CD4-positive, alpha-beta memory T cell (primary cell): Measurements from ENCODE around the gene INHBC. TPM values are rescaled to one million over a fixed set of nuclear protein-coding genes. Genes with fewer than 3 reads are reported as not detected.

Experiments used
- CTCF ChIA-PET: fragments of 350-600 bp; sonication (Branson Sonifier 250); formaldehyde crosslinking; loops from one replicate; lab custom pipeline; 2021; ENCODE audit warnings: inconsistent platforms; ENCODE audit not compliant: partially characterized antibody; lab: Charles Lee
- POLR2A ChIA-PET: fragments of 350-600 bp; sonication (Branson Sonifier 250); formaldehyde crosslinking; loops from one replicate; lab custom pipeline; 2021; ENCODE audit not compliant: partially characterized antibody; lab: Charles Lee
- DNase-seq, 5 donors: peaks; one replicate each; pipeline versions ENCODE4 v3.0.0 to v3.0.0-alpha.2; 2020 to 2022; ENCODE audit warnings: mixed read lengths in 1 of 5
- H3K27ac ChIP-seq: one replicate; pipeline ENCODE4 v1.7.0; 2013; ENCODE audit warnings: low read depth, low read length
- H3K27me3 ChIP-seq: 2 replicates; pipeline ENCODE4 v1.7.0; 2013; ENCODE audit warnings: mild to moderate bottlenecking, low read length, moderate library complexity; ENCODE audit not compliant: insufficient read depth
- H3K36me3 ChIP-seq: 2 replicates; pipeline ENCODE4 v1.7.0; 2013; ENCODE audit warnings: mild to moderate bottlenecking, low read length, moderate library complexity; ENCODE audit not compliant: insufficient read depth
- H3K4me1 ChIP-seq: 2 replicates; pipeline ENCODE4 v1.7.0; 2013; ENCODE audit warnings: mild to moderate bottlenecking, low read length, moderate library complexity; ENCODE audit not compliant: insufficient read depth
- H3K4me3 ChIP-seq, 2 donors: one replicate each; pipeline ENCODE4 v1.7.0; 2013; ENCODE audit warnings: low read length in 2 of 2, mild to moderate bottlenecking in 1 of 2
- H3K9me3 ChIP-seq, 2 donors: one replicate each; pipeline ENCODE4 v1.7.0; 2013; ENCODE audit warnings: low read length in 2 of 2, control low read depth in 1 of 2; ENCODE audit not compliant: control insufficient read depth in 1 of 2
- H3K27ac Mint-ChIP-seq, 7 donors: one replicate each; pipeline ENCODE4 v1.8.0; 2020 to 2021; ENCODE audit warnings: mixed read lengths in 7 of 7, mild to moderate bottlenecking in 6 of 7, inconsistent platforms in 3 of 7, moderate library complexity in 3 of 7
- H3K27me3 Mint-ChIP-seq, 2 donors: one replicate each; pipeline ENCODE4 v1.8.0; 2020 to 2021; ENCODE audit warnings: mixed read lengths in 2 of 2
- H3K36me3 Mint-ChIP-seq, 2 donors: one replicate each; pipeline ENCODE4 v1.8.0; 2020 to 2021; ENCODE audit warnings: mixed read lengths in 2 of 2, inconsistent platforms in 1 of 2, mild to moderate bottlenecking in 1 of 2
- H3K4me1 Mint-ChIP-seq, 4 donors: one replicate each; pipeline ENCODE4 v1.8.0; 2020 to 2021; ENCODE audit warnings: mixed read lengths in 4 of 4, mild to moderate bottlenecking in 1 of 4
- H3K4me3 Mint-ChIP-seq, 8 donors: one replicate each; pipeline ENCODE4 v1.8.0; 2020 to 2021; ENCODE audit warnings: mixed read lengths in 8 of 8, mild to moderate bottlenecking in 7 of 8, moderate library complexity in 6 of 8, inconsistent platforms in 3 of 8
- H3K9me3 Mint-ChIP-seq, 8 donors: one replicate each; pipeline ENCODE4 v1.8.0; 2020 to 2021; ENCODE audit warnings: mixed read lengths in 8 of 8, mild to moderate bottlenecking in 5 of 8, inconsistent platforms in 3 of 8, moderate library complexity in 1 of 8
- intact Hi-C: fragments of 100-400 bp; cut with micrococcal nuclease; formaldehyde crosslinking; loops from one replicate; pipeline ENCODE4 v1.15.1; 2023
- polyA plus RNA-seq, 2 donors: library from polyadenylated mRNA; unstranded; fragments of 300-500 nt; fragmentation: Illumina TruSeq; gene quantifications; one replicate each; pipeline ENCODE4 v1.2.3, GENCODE V29; 2021
- total RNA-seq, 2 experiments: library from RNA; stranded (reverse); gene quantifications; one replicate each; pipeline ENCODE4 v1.2.3, GENCODE V29; 2021

The INHBC gene
- total and polyA plus RNA-seq, 4 experiments from 2014 or later, result not detected

DNA sequence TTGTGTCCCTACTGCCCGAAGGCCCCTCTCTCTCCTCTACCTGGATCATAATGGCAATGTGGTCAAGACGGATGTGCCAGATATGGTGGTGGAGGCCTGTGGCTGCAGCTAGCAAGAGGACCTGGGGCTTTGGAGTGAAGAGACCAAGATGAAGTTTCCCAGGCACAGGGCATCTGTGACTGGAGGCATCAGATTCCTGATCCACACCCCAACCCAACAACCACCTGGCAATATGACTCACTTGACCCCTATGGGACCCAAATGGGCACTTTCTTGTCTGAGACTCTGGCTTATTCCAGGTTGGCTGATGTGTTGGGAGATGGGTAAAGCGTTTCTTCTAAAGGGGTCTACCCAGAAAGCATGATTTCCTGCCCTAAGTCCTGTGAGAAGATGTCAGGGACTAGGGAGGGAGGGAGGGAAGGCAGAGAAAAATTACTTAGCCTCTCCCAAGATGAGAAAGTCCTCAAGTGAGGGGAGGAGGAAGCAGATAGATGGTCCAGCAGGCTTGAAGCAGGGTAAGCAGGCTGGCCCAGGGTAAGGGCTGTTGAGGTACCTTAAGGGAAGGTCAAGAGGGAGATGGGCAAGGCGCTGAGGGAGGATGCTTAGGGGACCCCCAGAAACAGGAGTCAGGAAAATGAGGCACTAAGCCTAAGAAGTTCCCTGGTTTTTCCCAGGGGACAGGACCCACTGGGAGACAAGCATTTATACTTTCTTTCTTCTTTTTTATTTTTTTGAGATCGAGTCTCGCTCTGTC is 22.3 kb downstream of the INHBC start:
- DNase-seq, result no peak
- intact Hi-C loops, result loop anchor here (1.0 to 10.0 kb wide), 2 partner anchors 194 to 238 kb away; partner anchors contain the start of gene OS9
- H3K4me3 Mint-ChIP-seq, result peak overlapping the region in 1 of 8 donors; percentile 20

DNA sequence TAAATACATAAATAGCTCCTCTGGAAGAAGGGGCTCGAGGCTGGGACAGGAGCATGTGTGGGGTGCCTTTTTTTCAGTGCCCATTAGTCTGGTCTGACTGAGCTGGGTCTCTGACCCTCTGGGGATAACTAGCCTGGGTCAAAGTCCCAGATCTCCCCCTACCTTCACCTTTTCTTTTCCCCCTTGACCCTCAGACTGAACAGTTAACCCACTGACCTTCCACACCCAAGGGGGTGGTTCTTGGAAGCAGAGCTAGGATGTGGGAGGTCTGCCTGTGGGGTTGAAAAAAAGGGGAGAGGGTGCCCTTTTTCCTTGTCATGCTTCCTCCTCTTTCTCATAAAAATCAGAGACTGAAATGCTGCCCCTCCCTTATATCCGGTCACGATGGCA is 24.1 kb downstream of the INHBC start:
- Histone ChIP-seq H3K4me1 (peaks cover 40% of the 10 kb centered on the region), H3K9me3 (no peaks in the 10 kb centered on the region), H3K27me3 (peaks cover 12% of the 10 kb centered on the region), H3K36me3 (no peaks in the 10 kb centered on the region), H3K27ac (peak overlapping the region; percentile 41), H3K4me3 (peak overlapping the region; percentile 75 to 88)
- Mint-ChIP-seq H3K4me3 (peak overlapping the region; percentile 94 to 99 (median 97)), H3K36me3 (peaks cover 0 to 5% of the 10 kb centered on the region in 2 donors), H3K27me3 (peaks cover 7 to 20% of the 10 kb centered on the region in 2 donors), H3K27ac (peak overlapping the region; percentile 90 to 99 (median 98)), H3K4me1 (peaks cover 25 to 53% (median 40%) of the 10 kb centered on the region in 4 donors), H3K9me3 (no peaks in the 10 kb centered on the region)
- DNase-seq, result no peak
- ChIA-PET POLR2A (interaction anchor here (0.8 to 9.6 kb wide), 20 partner anchors 11 to 347 kb away, joined by 3 to 225 read pairs (median 4); partner anchors contain the start of genes ARHGAP9, B4GALNT1, DCTN2 and DDIT3), CTCF (interaction anchor here (0.6 to 9.6 kb wide), 53 partner anchors 8 to 347 kb away, joined by 3 to 204 read pairs (median 5); partner anchors contain the start of genes ARHGAP9, B4GALNT1, DCTN2 and DDIT3)
- intact Hi-C loops, result loop anchor here (1.0 to 10.0 kb wide), 5 partner anchors 27 to 236 kb away; partner anchors contain the start of genes B4GALNT1, DDIT3, OS9 and R3HDM2

More for the DNA sequence above, 22.3 kb downstream of the INHBC start:
- peak overlapping the region in 2 of 7 donors; percentile 38 to 62 for H3K27ac Mint-ChIP-seq
- no peak overlapping the region for H3K4me3 ChIP-seq
- peaks cover 3 to 18% of the 10 kb centered on the region in 2 donors for H3K27me3 Mint-ChIP-seq
- no peaks in the 10 kb centered on the region for H3K36me3 ChIP-seq
- no peaks in the 10 kb centered on the region for H3K9me3 ChIP-seq
- H3K27me3 ChIP-seq, result peaks cover 10% of the 10 kb centered on the region
- H3K27ac ChIP-seq, result no peak overlapping the region
- H3K36me3 Mint-ChIP-seq, result peaks cover 0 to 2% of the 10 kb centered on the region in 2 donors
- POLR2A ChIA-PET, result interaction anchor here (0.7 kb wide), 1 partner anchor 24 kb away, joined by 4 read pairs; no protein-coding TSS in a partner anchor
- peaks cover 18 to 43% (median 32%) of the 10 kb centered on the region in 4 donors for H3K4me1 Mint-ChIP-seq
- CTCF ChIA-PET, result interaction anchor here (0.6 to 5.0 kb wide), 14 partner anchors 8 to 195 kb away, joined by 3 to 43 read pairs (median 8); partner anchors contain the start of gene DDIT3
- H3K4me1 ChIP-seq, result peaks cover 29% of the 10 kb centered on the region
- no peaks in the 10 kb centered on the region for H3K9me3 Mint-ChIP-seq

DNA sequence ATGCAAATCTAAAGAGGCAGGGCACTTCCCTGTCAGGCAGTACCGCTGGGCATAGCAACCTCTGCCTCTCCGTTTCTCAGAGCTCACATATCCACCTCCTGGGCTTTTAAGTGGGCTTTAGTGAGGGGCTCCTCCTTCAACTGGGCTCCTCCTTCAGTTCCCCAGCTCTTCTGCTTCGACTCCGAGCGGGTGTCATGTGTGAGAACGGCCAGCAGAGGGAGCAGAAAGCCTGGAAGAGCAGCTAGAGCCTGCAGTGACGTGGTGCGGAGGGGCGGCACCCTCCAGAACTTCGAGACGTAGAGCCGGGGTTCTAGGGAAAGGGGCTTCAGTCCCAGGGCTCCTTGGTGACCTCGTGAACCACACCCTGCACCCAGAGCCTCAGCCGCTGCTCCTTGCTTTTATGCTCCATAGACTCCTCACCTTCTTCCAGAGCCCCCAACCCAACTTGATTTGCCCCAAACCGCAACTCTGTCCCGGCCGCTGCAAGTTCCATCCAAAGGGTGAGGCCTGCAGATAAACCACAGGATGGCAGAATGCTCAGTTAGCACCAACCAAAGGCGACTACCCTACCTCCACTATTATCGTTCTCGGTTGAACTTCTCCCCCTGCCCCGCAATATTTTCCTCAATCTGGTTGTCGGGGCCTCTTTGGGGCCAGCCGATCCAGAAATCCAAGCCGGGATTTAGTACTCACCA is 24.6 kb downstream of the INHBC start:
- Mint-ChIP-seq H3K36me3 (peaks cover 0 to 5% of the 10 kb centered on the region in 2 donors), H3K9me3 (no peaks in the 10 kb centered on the region), H3K27me3 (peaks cover 7 to 20% of the 10 kb centered on the region in 2 donors), H3K4me3 (peak overlapping the region; percentile 94 to 99 (median 97)), H3K4me1 (peaks cover 25 to 57% (median 40%) of the 10 kb centered on the region in 4 donors), H3K27ac (peak overlapping the region; percentile 90 to 99 (median 98))
- ChIA-PET CTCF (interaction anchor here (0.6 to 9.6 kb wide), 51 partner anchors 11 to 348 kb away, joined by 3 to 204 read pairs (median 5); partner anchors contain the start of genes ARHGAP9, B4GALNT1, DCTN2 and DDIT3), POLR2A (interaction anchor here (0.5 to 9.6 kb wide), 22 partner anchors 11 to 371 kb away, joined by 3 to 225 read pairs (median 4); partner anchors contain the start of genes ARHGAP9, B4GALNT1, DCTN2 and DDIT3)
- Histone ChIP-seq H3K27me3 (peaks cover 12% of the 10 kb centered on the region), H3K4me3 (peak overlapping the region; percentile 75 to 88), H3K27ac (peak overlapping the region; percentile 41), H3K4me1 (peaks cover 40% of the 10 kb centered on the region), H3K9me3 (no peaks in the 10 kb centered on the region), H3K36me3 (no peaks in the 10 kb centered on the region)
- intact Hi-C loops, result loop anchor here (1.0 to 10.0 kb wide), 5 partner anchors 28 to 236 kb away; partner anchors contain the start of genes B4GALNT1, DDIT3, OS9 and R3HDM2
- DNase-seq, result peak; percentile 91 to 94 (median 92)

DNA sequence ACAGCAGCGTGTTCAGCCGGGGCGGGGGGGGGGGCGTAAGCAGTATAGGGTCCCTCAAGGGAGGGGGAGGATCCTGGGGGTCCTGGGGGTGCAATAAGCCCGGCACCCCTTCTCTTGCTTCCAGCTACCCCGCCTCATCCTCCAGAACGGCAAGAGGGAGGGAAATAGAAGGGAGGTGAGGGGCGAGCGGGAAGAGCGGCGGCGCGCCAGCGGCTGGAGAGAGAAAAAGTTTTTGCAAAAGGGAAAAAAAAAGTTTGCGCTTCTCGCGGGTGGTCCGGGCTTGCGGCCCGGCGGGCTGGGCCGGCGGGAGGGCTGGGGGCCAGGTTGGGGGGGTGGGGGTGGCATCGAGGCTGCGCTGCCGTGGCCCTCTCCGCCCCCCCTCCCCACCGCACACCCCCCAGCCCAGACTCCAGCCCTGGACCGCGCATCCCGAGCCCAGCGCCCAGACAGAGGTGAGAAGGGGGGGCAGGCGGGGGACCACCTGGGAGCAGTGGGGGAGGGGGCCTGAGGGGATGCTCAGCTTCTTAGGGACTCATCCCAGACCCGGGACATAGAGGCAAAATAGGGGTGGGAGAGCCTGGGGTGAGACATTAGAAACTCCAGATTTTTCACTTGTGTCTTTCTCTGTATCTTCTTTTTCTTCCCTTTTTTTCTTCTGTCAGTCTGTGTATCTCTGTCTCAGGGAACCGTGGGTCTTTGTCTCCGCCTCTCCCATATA is 25.3 kb downstream of the INHBC start, which contains the start of gene GLI1:
GLI1 (plus strand) TSS at position 36 of the 718 bp plus-strand sequence. CDS start 3,907 bp downstream, outside the sequence.
- POLR2A ChIA-PET, result interaction anchor here (0.5 to 9.6 kb wide), 18 partner anchors 10 to 372 kb away, joined by 3 to 225 read pairs (median 4); partner anchors contain the start of genes ARHGAP9, B4GALNT1, DCTN2 and DDIT3
- Mint-ChIP-seq H3K27me3 (peaks cover 7 to 20% of the 10 kb centered on the region in 2 donors), H3K4me1 (peaks cover 26 to 61% (median 40%) of the 10 kb centered on the region in 4 donors), H3K27ac (peak within 1 kb of the TSS; percentile 90 to 99 (median 98)), H3K36me3 (peaks cover 0 to 5% of the 10 kb centered on the region in 2 donors), H3K4me3 (peak within 1 kb of the TSS; percentile 94 to 99 (median 97)), H3K9me3 (no peaks in the 10 kb centered on the region)
- Histone ChIP-seq H3K9me3 (no peaks in the 10 kb centered on the region), H3K27ac (peak within 1 kb of the TSS; percentile 41), H3K36me3 (no peaks in the 10 kb centered on the region), H3K4me3 (peak within 1 kb of the TSS; percentile 75 to 88), H3K4me1 (peaks cover 40% of the 10 kb centered on the region), H3K27me3 (peaks cover 12% of the 10 kb centered on the region)
- CTCF ChIA-PET, result interaction anchor here (1.0 to 9.6 kb wide), 25 partner anchors 12 to 349 kb away, joined by 3 to 204 read pairs (median 8); partner anchors contain the start of genes ARHGAP9, DCTN2, DDIT3 and STAT6
- peak in 1 of 5 donors; percentile 35 for DNase-seq
- intact Hi-C loops, result loop anchor here (1.0 to 10.0 kb wide), 7 partner anchors 29 to 282 kb away; partner anchors contain the start of genes B4GALNT1, DDIT3, OS9 and R3HDM2

DNA sequence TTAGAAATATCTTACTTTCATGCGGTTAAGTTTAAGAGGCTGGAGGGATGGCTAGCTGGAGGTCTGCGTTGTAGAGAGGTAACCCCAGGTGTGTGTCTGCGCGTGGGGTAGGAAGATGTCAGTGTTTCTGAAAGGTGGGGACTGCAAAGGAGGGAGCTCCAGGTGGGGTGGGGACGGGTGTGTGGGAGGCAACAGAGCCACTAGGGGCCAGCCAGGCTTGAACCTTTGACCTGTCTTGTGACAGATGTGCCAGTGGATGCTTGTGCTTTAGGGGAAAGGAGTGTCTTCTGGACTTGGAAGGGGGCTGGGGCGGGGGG is 25.8 kb downstream of the INHBC start:
- peaks cover 0 to 5% of the 10 kb centered on the region in 2 donors for H3K36me3 Mint-ChIP-seq
- Histone ChIP-seq H3K27ac (no peak overlapping the region), H3K27me3 (peaks cover 12% of the 10 kb centered on the region), H3K4me3 (no peak overlapping the region), H3K36me3 (no peaks in the 10 kb centered on the region), H3K9me3 (no peaks in the 10 kb centered on the region), H3K4me1 (peaks cover 40% of the 10 kb centered on the region)
- H3K27me3 Mint-ChIP-seq, result peaks cover 7 to 20% of the 10 kb centered on the region in 2 donors
- no peaks in the 10 kb centered on the region for H3K9me3 Mint-ChIP-seq
- DNase-seq, result peak in 3 of 5 donors; percentile 17 to 29 (median 20)
- intact Hi-C loops, result loop anchor here (5.0 kb wide), 2 partner anchors 153 to 282 kb away; no protein-coding TSS in a partner anchor
- peak overlapping the region; percentile 1 to 81 (median 34) for H3K27ac Mint-ChIP-seq
- peaks cover 26 to 66% (median 39%) of the 10 kb centered on the region in 4 donors for H3K4me1 Mint-ChIP-seq
- H3K4me3 Mint-ChIP-seq, result peak overlapping the region; percentile 59 to 89 (median 84)
- CTCF ChIA-PET, result interaction anchor here (1.1 to 9.6 kb wide), 6 partner anchors 10 to 196 kb away, joined by 3 to 204 read pairs (median 12); partner anchors contain the start of genes ARHGAP9 and DCTN2
- POLR2A ChIA-PET, result interaction anchor here (0.5 to 9.6 kb wide), 7 partner anchors 9 to 160 kb away, joined by 3 to 225 read pairs (median 6); partner anchors contain the start of genes ARHGAP9, DDIT3 and MARS1
